GM23338 (cell line): ENCODE data around the gene BTBD18.

ENCODE experiments used
- CREB1 ChIP-seq: fragments of 250-450 bp; sonication (Bioruptor Pico); IDR thresholded peaks from 2 replicates; pipeline ENCODE4 v1.5.0; 2020; ENCODE audit warnings: low read depth, mild to moderate bottlenecking, moderate library complexity
- EZH2 ChIP-seq: fragments of 200-600 bp; sonication (generic); IDR thresholded peaks from one replicate; pipeline ENCODE4 v1.8.0; 2017; ENCODE audit warnings: antibody characterized with exemption, mild to moderate bottlenecking, low read depth; ENCODE audit not compliant: unreplicated experiment
- EZH2phosphoT487 ChIP-seq: fragments of 200-600 bp; sonication (generic); IDR thresholded peaks from one replicate; pipeline ENCODE4 v1.8.1; 2018; ENCODE audit warnings: antibody characterized with exemption; ENCODE audit not compliant: unreplicated experiment
- JUNB ChIP-seq: IDR thresholded peaks from one replicate; pipeline ENCODE4 v1.6.1; 2016; ENCODE audit warnings: antibody characterized with exemption; ENCODE audit not compliant: unreplicated experiment
- NANOG ChIP-seq: IDR thresholded peaks from 2 replicates; pipeline ENCODE4 v1.6.1; 2016; ENCODE audit warnings: antibody characterized with exemption, borderline replicate concordance
- POLR2AphosphoS5 ChIP-seq: IDR thresholded peaks from 2 replicates; pipeline ENCODE4 v1.6.1; 2016; ENCODE audit warnings: antibody characterized with exemption, low read depth
- STAT1 ChIP-seq: IDR thresholded peaks from one replicate; pipeline ENCODE4 v1.6.1; 2016; ENCODE audit warnings: antibody characterized with exemption; ENCODE audit not compliant: unreplicated experiment
- TF ChIP-seq, protein P1 (sequence below), 2 experiments: fragments of 200-600 bp in 1 of 2; sonication (generic) in 1 of 2; conservative IDR thresholded peaks; 2 replicates each; pipeline versions ENCODE4 v1.5.1 to v1.6.1; 2016 to 2017; ENCODE audit warnings: antibody characterized with exemption in 2 of 2, low read depth in 2 of 2, mild to moderate bottlenecking in 2 of 2, moderate library complexity in 1 of 2
- TF ChIP-seq, protein P2 (sequence below): IDR thresholded peaks from 2 replicates; pipeline ENCODE4 v1.6.1; 2016; ENCODE audit warnings: antibody characterized with exemption
- TF ChIP-seq, protein P3 (sequence below): IDR thresholded peaks from one replicate; pipeline ENCODE4 v1.6.1; 2018; ENCODE audit warnings: antibody characterized with exemption; ENCODE audit not compliant: unreplicated experiment
- TF ChIP-seq, protein P4 (sequence below): fragments of 250-450 bp; sonication (Bioruptor Pico); IDR thresholded peaks from 2 replicates; pipeline ENCODE4 v1.5.0; 2020; ENCODE audit warnings: mild to moderate bottlenecking, moderate library complexity

DNA sequence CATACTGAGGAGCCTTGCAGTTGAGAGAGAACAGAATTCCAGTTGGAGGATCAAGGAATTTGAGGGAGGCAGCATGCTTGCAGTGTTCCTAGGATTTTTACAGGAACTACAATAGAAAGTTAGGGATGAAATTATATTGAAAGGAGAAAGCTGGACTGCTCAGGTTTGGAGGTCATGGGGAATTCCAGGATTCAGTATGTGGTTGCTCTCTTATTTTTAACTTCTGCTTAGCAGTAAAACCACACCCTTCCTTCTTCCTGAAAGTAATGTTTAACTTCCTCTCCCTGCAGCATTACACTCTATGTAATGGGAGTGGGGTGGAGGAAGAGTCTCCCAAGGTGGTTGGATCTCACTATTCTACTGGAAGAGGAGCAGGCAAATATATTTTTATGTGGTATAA, 41.3 kb upstream of the BTBD18 start:
- TF ChIP-seq EZH2phosphoT487 (no peak), POLR2AphosphoS5 (no peak), CREB1 (no peak), EZH2 (no peak), STAT1 (no peak), NANOG (no peak), JUNB (no peak)
- TF ChIP-seq, protein P1, sequence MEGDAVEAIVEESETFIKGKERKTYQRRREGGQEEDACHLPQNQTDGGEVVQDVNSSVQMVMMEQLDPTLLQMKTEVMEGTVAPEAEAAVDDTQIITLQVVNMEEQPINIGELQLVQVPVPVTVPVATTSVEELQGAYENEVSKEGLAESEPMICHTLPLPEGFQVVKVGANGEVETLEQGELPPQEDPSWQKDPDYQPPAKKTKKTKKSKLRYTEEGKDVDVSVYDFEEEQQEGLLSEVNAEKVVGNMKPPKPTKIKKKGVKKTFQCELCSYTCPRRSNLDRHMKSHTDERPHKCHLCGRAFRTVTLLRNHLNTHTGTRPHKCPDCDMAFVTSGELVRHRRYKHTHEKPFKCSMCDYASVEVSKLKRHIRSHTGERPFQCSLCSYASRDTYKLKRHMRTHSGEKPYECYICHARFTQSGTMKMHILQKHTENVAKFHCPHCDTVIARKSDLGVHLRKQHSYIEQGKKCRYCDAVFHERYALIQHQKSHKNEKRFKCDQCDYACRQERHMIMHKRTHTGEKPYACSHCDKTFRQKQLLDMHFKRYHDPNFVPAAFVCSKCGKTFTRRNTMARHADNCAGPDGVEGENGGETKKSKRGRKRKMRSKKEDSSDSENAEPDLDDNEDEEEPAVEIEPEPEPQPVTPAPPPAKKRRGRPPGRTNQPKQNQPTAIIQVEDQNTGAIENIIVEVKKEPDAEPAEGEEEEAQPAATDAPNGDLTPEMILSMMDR (conservative IDR thresholded peaks at IDR 0.05; ENCODE audit: low read depth in 2 of 2): no peak
- TF ChIP-seq, protein P2, sequence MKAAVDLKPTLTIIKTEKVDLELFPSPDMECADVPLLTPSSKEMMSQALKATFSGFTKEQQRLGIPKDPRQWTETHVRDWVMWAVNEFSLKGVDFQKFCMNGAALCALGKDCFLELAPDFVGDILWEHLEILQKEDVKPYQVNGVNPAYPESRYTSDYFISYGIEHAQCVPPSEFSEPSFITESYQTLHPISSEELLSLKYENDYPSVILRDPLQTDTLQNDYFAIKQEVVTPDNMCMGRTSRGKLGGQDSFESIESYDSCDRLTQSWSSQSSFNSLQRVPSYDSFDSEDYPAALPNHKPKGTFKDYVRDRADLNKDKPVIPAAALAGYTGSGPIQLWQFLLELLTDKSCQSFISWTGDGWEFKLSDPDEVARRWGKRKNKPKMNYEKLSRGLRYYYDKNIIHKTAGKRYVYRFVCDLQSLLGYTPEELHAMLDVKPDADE: no peak
- TF ChIP-seq, protein P3, sequence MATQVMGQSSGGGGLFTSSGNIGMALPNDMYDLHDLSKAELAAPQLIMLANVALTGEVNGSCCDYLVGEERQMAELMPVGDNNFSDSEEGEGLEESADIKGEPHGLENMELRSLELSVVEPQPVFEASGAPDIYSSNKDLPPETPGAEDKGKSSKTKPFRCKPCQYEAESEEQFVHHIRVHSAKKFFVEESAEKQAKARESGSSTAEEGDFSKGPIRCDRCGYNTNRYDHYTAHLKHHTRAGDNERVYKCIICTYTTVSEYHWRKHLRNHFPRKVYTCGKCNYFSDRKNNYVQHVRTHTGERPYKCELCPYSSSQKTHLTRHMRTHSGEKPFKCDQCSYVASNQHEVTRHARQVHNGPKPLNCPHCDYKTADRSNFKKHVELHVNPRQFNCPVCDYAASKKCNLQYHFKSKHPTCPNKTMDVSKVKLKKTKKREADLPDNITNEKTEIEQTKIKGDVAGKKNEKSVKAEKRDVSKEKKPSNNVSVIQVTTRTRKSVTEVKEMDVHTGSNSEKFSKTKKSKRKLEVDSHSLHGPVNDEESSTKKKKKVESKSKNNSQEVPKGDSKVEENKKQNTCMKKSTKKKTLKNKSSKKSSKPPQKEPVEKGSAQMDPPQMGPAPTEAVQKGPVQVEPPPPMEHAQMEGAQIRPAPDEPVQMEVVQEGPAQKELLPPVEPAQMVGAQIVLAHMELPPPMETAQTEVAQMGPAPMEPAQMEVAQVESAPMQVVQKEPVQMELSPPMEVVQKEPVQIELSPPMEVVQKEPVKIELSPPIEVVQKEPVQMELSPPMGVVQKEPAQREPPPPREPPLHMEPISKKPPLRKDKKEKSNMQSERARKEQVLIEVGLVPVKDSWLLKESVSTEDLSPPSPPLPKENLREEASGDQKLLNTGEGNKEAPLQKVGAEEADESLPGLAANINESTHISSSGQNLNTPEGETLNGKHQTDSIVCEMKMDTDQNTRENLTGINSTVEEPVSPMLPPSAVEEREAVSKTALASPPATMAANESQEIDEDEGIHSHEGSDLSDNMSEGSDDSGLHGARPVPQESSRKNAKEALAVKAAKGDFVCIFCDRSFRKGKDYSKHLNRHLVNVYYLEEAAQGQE: no peak
- TF ChIP-seq, protein P4, sequence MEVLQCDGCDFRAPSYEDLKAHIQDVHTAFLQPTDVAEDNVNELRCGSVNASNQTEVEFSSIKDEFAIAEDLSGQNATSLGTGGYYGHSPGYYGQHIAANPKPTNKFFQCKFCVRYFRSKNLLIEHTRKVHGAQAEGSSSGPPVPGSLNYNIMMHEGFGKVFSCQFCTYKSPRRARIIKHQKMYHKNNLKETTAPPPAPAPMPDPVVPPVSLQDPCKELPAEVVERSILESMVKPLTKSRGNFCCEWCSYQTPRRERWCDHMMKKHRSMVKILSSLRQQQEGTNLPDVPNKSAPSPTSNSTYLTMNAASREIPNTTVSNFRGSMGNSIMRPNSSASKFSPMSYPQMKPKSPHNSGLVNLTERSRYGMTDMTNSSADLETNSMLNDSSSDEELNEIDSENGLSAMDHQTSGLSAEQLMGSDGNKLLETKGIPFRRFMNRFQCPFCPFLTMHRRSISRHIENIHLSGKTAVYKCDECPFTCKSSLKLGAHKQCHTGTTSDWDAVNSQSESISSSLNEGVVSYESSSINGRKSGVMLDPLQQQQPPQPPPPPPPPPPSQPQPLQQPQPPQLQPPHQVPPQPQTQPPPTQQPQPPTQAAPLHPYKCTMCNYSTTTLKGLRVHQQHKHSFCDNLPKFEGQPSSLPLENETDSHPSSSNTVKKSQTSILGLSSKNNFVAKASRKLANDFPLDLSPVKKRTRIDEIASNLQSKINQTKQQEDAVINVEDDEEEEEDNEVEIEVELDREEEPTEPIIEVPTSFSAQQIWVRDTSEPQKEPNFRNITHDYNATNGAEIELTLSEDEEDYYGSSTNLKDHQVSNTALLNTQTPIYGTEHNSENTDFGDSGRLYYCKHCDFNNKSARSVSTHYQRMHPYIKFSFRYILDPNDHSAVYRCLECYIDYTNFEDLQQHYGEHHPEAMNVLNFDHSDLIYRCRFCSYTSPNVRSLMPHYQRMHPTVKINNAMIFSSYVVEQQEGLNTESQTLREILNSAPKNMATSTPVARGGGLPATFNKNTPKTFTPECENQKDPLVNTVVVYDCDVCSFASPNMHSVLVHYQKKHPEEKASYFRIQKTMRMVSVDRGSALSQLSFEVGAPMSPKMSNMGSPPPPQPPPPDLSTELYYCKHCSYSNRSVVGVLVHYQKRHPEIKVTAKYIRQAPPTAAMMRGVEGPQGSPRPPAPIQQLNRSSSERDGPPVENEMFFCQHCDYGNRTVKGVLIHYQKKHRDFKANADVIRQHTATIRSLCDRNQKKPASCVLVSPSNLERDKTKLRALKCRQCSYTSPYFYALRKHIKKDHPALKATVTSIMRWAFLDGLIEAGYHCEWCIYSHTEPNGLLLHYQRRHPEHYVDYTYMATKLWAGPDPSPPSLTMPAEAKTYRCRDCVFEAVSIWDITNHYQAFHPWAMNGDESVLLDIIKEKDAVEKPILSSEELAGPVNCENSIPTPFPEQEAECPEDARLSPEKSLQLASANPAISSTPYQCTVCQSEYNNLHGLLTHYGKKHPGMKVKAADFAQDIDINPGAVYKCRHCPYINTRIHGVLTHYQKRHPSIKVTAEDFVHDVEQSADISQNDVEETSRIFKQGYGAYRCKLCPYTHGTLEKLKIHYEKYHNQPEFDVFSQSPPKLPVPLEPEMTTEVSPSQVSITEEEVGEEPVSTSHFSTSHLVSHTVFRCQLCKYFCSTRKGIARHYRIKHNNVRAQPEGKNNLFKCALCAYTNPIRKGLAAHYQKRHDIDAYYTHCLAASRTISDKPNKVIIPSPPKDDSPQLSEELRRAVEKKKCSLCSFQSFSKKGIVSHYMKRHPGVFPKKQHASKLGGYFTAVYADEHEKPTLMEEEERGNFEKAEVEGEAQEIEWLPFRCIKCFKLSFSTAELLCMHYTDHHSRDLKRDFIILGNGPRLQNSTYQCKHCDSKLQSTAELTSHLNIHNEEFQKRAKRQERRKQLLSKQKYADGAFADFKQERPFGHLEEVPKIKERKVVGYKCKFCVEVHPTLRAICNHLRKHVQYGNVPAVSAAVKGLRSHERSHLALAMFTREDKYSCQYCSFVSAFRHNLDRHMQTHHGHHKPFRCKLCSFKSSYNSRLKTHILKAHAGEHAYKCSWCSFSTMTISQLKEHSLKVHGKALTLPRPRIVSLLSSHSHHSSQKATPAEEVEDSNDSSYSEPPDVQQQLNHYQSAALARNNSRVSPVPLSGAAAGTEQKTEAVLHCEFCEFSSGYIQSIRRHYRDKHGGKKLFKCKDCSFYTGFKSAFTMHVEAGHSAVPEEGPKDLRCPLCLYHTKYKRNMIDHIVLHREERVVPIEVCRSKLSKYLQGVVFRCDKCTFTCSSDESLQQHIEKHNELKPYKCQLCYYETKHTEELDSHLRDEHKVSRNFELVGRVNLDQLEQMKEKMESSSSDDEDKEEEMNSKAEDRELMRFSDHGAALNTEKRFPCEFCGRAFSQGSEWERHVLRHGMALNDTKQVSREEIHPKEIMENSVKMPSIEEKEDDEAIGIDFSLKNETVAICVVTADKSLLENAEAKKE (CRISPR knock-in tag): no peak
